22Rv1 (cell line): ENCODE measurements around the gene MYO18B.

ENCODE experiments used
- H3K27ac ChIP-seq: fragments of 450-650 bp; 2 replicates; pipeline ENCODE4 v1.5.1; 2017
- CTCF ChIP-seq: fragments of 450-650 bp; IDR thresholded peaks from 2 replicates; pipeline ENCODE4 v1.5.1; 2017; ENCODE audit warnings: mild to moderate bottlenecking
- ZFX ChIP-seq: fragments of 450-650 bp; IDR thresholded peaks from 2 replicates; pipeline ENCODE4 v1.6.1; 2017; ENCODE audit warnings: antibody characterized with exemption, borderline replicate concordance

Gene MYO18B

GRCh38 chr22:25824828-25825423, 82.9 kb downstream of the MYO18B start:
- no peak overlapping the region for H3K27ac ChIP-seq
- TF ChIP-seq CTCF (no peak), ZFX (no peak)

- no peak overlapping the region for H3K27ac ChIP-seq
- no peak for TF ChIP-seq ZFX
- no peak for TF ChIP-seq CTCF
These were observed 85.4 kb downstream of the MYO18B start for GRCh38 chr22:25827415-25827814.

GRCh38 chr22:25828422-25828821, 86.4 kb downstream of the MYO18B start:
- H3K27ac ChIP-seq: no peak overlapping the region
- TF ChIP-seq ZFX (no peak), CTCF (no peak)

- no peak overlapping the region for H3K27ac ChIP-seq
- TF ChIP-seq CTCF (no peak), ZFX (no peak)
These were observed 87.2 kb downstream of the MYO18B start for GRCh38 chr22:25829237-25829636.

- TF ChIP-seq CTCF (no peak), ZFX (no peak)
- no peak overlapping the region for H3K27ac ChIP-seq
These were observed 88.1 kb downstream of the MYO18B start for GRCh38 chr22:25829808-25830777.

- TF ChIP-seq CTCF (no peak), ZFX (no peak)
- no peak overlapping the region for H3K27ac ChIP-seq
These were observed 91.1 kb downstream of the MYO18B start for GRCh38 chr22:25833091-25833490.

GRCh38 chr22:25833676-25834075, 91.7 kb downstream of the MYO18B start:
- no peak overlapping the region for H3K27ac ChIP-seq
- TF ChIP-seq CTCF: no peak
- no peak for TF ChIP-seq ZFX
